RWPE1 (cell line): Measurements from ENCODE around the gene WDR72.

Experiments used
- CTCF ChIA-PET: fragments of 350-600 bp; sonication (Branson Sonifier 250); formaldehyde crosslinking; extraction: SDS; loops from one replicate; lab custom pipeline; 2021; lab: Yijun Ruan, JAX
- POLR2A ChIA-PET: fragments of 400-600 bp; formaldehyde crosslinking; extraction: SDS; loops from one replicate; lab custom pipeline; 2020; ENCODE audit warnings: antibody characterized with exemption; ENCODE audit not compliant: low non-redundant PET; lab: Yijun Ruan, JAX
- DNase-seq: peaks from one replicate; pipeline ENCODE4 v3.0.0; 2012; ENCODE audit warnings: low spot score
- H3K27ac ChIP-seq: fragments of 450-650 bp; 2 replicates; pipeline ENCODE4 v1.5.1; 2017
- CTCF ChIP-seq: fragments of 450-650 bp; conservative IDR thresholded peaks from 2 replicates; pipeline ENCODE4 v1.5.1; 2017; ENCODE audit warnings: low read depth, mild to moderate bottlenecking

WDR72 gene

DNA sequence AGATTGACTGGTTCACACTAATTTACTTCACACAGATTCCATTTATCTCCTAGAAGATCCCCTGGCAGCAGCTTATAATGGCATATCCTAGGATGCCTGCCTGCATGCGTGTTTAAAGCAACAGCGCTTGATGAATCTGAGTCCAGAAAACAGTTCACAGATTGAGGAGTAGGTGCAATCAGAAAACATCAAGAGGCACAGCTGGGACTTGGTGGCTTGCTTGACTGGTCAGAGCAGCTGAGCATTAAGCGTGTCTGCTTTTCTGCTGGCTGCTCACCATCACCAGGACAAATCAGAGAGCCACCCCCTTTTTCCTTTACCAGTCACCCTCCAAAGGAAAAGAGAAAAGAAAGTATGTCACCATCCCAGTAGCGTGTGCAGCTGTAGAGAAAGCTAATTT, 223.6 kb downstream of the WDR72 start:
- TF ChIP-seq CTCF, result no peak
- no peak for DNase-seq
- CTCF ChIA-PET, result interaction anchor here (0.6 kb wide), 1 partner anchor 379 kb away, joined by 4 read pairs; no protein-coding TSS in a partner anchor
- H3K27ac ChIP-seq, result no peak overlapping the region
- POLR2A ChIA-PET, result no interaction called here

DNA sequence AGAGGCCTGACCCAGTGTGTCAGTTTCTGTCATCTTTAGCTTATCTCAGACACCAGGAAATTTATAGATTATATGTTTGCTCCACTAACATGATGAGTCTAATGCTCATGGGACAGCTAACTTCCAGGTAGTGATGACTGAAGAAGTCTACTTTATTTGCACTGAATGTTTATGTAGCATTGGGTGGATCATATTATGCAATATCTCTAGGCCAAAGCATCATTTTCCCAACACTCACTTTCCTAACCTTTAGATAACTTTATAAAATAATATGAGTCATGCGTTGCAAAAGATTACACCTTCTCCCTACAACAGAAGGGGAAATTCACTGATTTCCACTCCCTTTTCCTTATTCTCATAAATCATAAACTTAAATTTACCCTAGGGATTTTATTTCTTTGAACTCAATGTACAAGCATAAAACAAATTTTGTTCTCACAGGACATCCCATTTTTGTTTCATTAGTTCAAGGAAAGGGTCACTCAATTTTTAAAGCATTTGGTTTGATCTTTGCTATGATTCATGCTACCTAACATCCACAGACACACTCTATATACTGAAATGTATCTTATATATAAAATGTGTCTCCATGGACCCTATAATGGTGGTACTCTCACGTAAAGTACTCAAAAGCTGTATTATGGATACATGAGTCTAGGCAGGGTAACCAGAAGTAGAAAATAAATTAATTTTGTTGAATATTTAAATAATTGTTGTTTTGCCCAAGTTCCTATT, 225.2 kb downstream of the WDR72 start:
- no peak for TF ChIP-seq CTCF
- DNase-seq, result no peak
- ChIA-PET POLR2A (no interaction called here), CTCF (no interaction called here)
- no peak overlapping the region for H3K27ac ChIP-seq

DNA sequence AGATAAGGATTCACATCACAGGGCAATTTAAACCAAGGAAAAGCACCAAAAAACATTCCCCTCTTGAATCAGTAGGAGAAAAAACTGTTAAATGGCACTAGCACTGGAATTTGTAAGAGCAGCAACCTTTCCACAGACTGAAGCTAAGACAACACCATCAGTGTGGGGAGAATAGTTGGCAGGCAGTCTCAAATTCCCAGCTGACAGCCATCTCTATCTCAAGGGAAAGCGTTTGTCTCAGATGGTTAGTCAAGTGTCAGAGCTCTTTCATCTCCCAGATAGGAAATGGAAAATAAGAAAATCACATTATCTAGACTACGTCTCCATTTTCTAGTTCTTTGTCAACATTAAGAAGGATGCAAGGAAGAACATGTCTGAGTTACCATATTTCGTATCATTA, 228.7 kb downstream of the WDR72 start:
- POLR2A ChIA-PET, result no interaction called here
- CTCF ChIA-PET, result no interaction called here
- H3K27ac ChIP-seq, result no peak overlapping the region
- TF ChIP-seq CTCF, result no peak
- no peak for DNase-seq

GRCh38 chr15:53527996-53528395, 231.5 kb downstream of the WDR72 start:
- no peak for TF ChIP-seq CTCF
- ChIA-PET POLR2A (no interaction called here), CTCF (no interaction called here)
- no peak for DNase-seq
- no peak overlapping the region for H3K27ac ChIP-seq

GRCh38 chr15:53525894-53526293, 233.6 kb downstream of the WDR72 start:
- POLR2A ChIA-PET, result no interaction called here
- TF ChIP-seq CTCF, result no peak
- no peak for DNase-seq
- no peak overlapping the region for H3K27ac ChIP-seq
- CTCF ChIA-PET, result interaction anchor here (0.6 kb wide), 1 partner anchor 743 kb away, joined by 3 read pairs; no protein-coding TSS in a partner anchor

DNA sequence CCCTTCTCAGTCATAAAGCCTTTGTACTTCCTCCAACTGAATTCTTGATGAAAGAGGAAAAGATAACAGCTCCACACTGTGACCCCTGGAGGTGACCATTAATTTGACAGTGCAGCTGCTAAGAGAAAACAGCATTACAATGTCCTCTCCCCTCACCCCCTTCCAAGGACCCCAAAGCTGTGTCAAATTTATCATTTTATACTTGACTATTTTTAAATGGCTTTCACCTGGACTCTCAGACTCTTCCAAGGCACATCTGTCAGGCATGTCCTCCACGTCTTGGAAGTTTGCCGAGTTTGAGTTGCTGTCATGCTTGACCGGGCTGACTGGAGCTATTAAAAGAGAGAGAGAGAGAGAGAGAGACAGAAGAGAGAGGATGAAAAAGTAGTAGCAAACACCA, 236.5 kb downstream of the WDR72 start:
- ChIA-PET CTCF (no interaction called here), POLR2A (no interaction called here)
- no peak for DNase-seq
- no peak for TF ChIP-seq CTCF
- H3K27ac ChIP-seq, result no peak overlapping the region
